A549 (cell line): ENCODE results near the gene SPEN. TPM values are rescaled to one million over a fixed set of nuclear protein-coding genes. Genes with fewer than 3 reads are reported as not detected.

Source experiments
- ATAC-seq, 2 experiments: fragments of 200-7000 bp in 1 of 2; fragments of >200 bp in 1 of 2; cut with Nextera tagmentation in 1 of 2; cut with Tn5 transposase in 1 of 2; 3 replicates each; pipeline versions ENCODE4 v1.8.0 to v1.9.1; 2018 to 2020; ENCODE audit warnings: mild to moderate bottlenecking in 1 of 2, moderate library complexity in 1 of 2
- CTCF ChIA-PET: fragments of 300-600 bp; sonication (Branson Sonifier 250); formaldehyde crosslinking; extraction: SDS; loops from one replicate; lab custom pipeline; 2021; ENCODE audit warnings: antibody characterized with exemption, inconsistent platforms; lab: Yijun Ruan, JAX
- POLR2A ChIA-PET: fragments of 350-600 bp; formaldehyde crosslinking; extraction: SDS; loops from one replicate; lab custom pipeline; 2021; ENCODE audit warnings: antibody characterized with exemption, inconsistent platforms; lab: Yijun Ruan, JAX
- DNase-seq, 2 experiments: peaks; one replicate each; pipeline versions ENCODE4 v3.0.0 to v3.0.0-alpha.2; 2011 to 2016; ENCODE audit warnings: low read depth in 1 of 2, low spot score in 1 of 2
- FAIRE-seq: peaks from 2 replicates; lab custom pipeline; 2011; peaks lifted over from hg19 to GRCh38; lab: Jason Lieb, UNC
- H3K27ac ChIP-seq, 2 experiments: fragments of >200 bp; sonication (Bioruptor Twin); formaldehyde crosslinking; 3 replicates each; pipeline ENCODE4 v1.5.1; 2016 to 2017
- H3K4me1 ChIP-seq: fragments of >200 bp; sonication (Bioruptor Twin); formaldehyde crosslinking; 3 replicates; pipeline ENCODE4 v1.6.1; 2016
- H3K4me2 ChIP-seq: fragments of >200 bp; sonication (Bioruptor Twin); formaldehyde crosslinking; 3 replicates; pipeline ENCODE4 v1.6.1; 2016
- H3K4me3 ChIP-seq: fragments of >200 bp; sonication (Bioruptor Twin); formaldehyde crosslinking; 3 replicates; pipeline ENCODE4 v1.5.1; 2016
- H3K9me3 ChIP-seq: fragments of >200 bp; sonication (Bioruptor Twin); formaldehyde crosslinking; 3 replicates; pipeline ENCODE4 v1.6.1; 2016
- BCL3 ChIP-seq: fragments of >200 bp; sonication (Bioruptor Twin); formaldehyde crosslinking; IDR thresholded peaks from 3 replicates; pipeline ENCODE4 v1.6.1; 2016
- BHLHE40 ChIP-seq: IDR thresholded peaks from 2 replicates; pipeline ENCODE4 v1.6.1; 2012; ENCODE audit warnings: low read depth, low read length, inconsistent platforms
- CBX8 ChIP-seq: fragments of 200-600 bp; sonication (generic); IDR thresholded peaks from 2 replicates; pipeline ENCODE4 v1.6.1; 2016
- E2F6 ChIP-seq: IDR thresholded peaks from 2 replicates; pipeline ENCODE4 v1.6.1; 2012; ENCODE audit warnings: low read depth, borderline replicate concordance
- EHMT2 ChIP-seq: fragments of 200-600 bp; sonication (generic); IDR thresholded peaks from 2 replicates; pipeline ENCODE4 v1.6.1; 2016; ENCODE audit warnings: antibody characterized with exemption, low read depth, mild to moderate bottlenecking, moderate library complexity
- EP300 ChIP-seq, 2 experiments: fragments of >200 bp; sonication (Bioruptor Twin); formaldehyde crosslinking; IDR thresholded peaks; 2 replicates in 1 of 2; 3 replicates in 1 of 2; pipeline ENCODE4 v1.6.1; 2016 to 2017
- HES2 ChIP-seq: fragments of >200 bp; sonication (Bioruptor Twin); formaldehyde crosslinking; IDR thresholded peaks from 2 replicates; pipeline ENCODE4 v1.6.1; 2016
- HEYL ChIP-seq: fragments of 250-450 bp; sonication (Bioruptor Pico); IDR thresholded peaks from 2 replicates; pipeline ENCODE4 v1.8.0; 2021; ENCODE audit warnings: mild to moderate bottlenecking, moderate library complexity
- HOXB5 ChIP-seq: fragments of 250-450 bp; sonication (Bioruptor Pico); IDR thresholded peaks from 2 replicates; pipeline ENCODE4 v1.5.0; 2020; ENCODE audit warnings: mild to moderate bottlenecking, moderate library complexity
- JUN ChIP-seq, 2 experiments: fragments of >200 bp; sonication (Bioruptor Twin); formaldehyde crosslinking; IDR thresholded peaks; 2 replicates in 1 of 2; 3 replicates in 1 of 2; pipeline ENCODE4 v1.6.1; 2016 to 2017
- JUNB ChIP-seq: fragments of >200 bp; sonication (Bioruptor Twin); formaldehyde crosslinking; IDR thresholded peaks from 2 replicates; pipeline ENCODE4 v1.6.1; 2016
- MAFK ChIP-seq: fragments of 450-650 bp; IDR thresholded peaks from 2 replicates; pipeline ENCODE4 v1.6.1; 2014; ENCODE audit not compliant: partially characterized antibody
- MAX ChIP-seq: IDR thresholded peaks from 2 replicates; pipeline ENCODE4 v1.6.1; 2012
- MAZ ChIP-seq: fragments of 150-350 bp; IDR thresholded peaks from 2 replicates; pipeline ENCODE4 v1.6.1; 2014; ENCODE audit warnings: antibody characterized with exemption, low read depth, low read length, borderline replicate concordance
- NR3C1 ChIP-seq: fragments of >200 bp; sonication (Bioruptor Twin); formaldehyde crosslinking; IDR thresholded peaks from 3 replicates; pipeline ENCODE4 v1.6.1; 2017
- PHF8 ChIP-seq: fragments of 200-600 bp; sonication (generic); IDR thresholded peaks from 2 replicates; pipeline ENCODE4 v1.6.1; 2016; ENCODE audit warnings: low read depth, mild to moderate bottlenecking, antibody characterized with exemption, moderate library complexity, borderline replicate concordance
- POLR2A ChIP-seq: IDR thresholded peaks from 2 replicates; pipeline ENCODE4 v1.6.1; 2012; ENCODE audit warnings: mild to moderate bottlenecking, low read length
- RAD21 ChIP-seq, 2 experiments: fragments of >200 bp in 1 of 2; sonication (Bioruptor Twin) in 1 of 2; formaldehyde crosslinking in 1 of 2; IDR thresholded peaks in 1 of 2; conservative IDR thresholded peaks in 1 of 2; 2 replicates in 1 of 2; 3 replicates in 1 of 2; pipeline ENCODE4 v1.6.1; 2012 to 2018; ENCODE audit warnings: inconsistent platforms in 1 of 2
- RCOR1 ChIP-seq: fragments of 150-350 bp; IDR thresholded peaks from 2 replicates; pipeline ENCODE4 v1.6.1; 2014; ENCODE audit warnings: antibody characterized with exemption, low read length, low read depth
- SMC3 ChIP-seq: fragments of >200 bp; sonication (Bioruptor Twin); formaldehyde crosslinking; IDR thresholded peaks from 3 replicates; pipeline ENCODE4 v1.6.1; 2018; ENCODE audit warnings: inconsistent platforms
- SREBF2 ChIP-seq: fragments of 450-650 bp; IDR thresholded peaks from 2 replicates; pipeline ENCODE4 v1.6.1; 2014; ENCODE audit warnings: mild to moderate bottlenecking, moderate library complexity
- ZFP36 ChIP-seq: fragments of 450-650 bp; IDR thresholded peaks from 2 replicates; pipeline ENCODE4 v1.6.1; 2014; ENCODE audit warnings: borderline replicate concordance; ENCODE audit not compliant: partially characterized antibody
- ZSCAN20 ChIP-seq: fragments of 250-450 bp; sonication (Bioruptor Pico); IDR thresholded peaks from 2 replicates; pipeline ENCODE4 v1.8.0; 2022; ENCODE audit warnings: mild to moderate bottlenecking, moderate library complexity
- WGBS: methylation state at CpG from one replicate; pipeline ENCODE4 v1.1.6; 2017; ENCODE audit errors: missing lambda C conversion rate; 5-methylcytosine and 5-hydroxymethylcytosine counted together
- polyA plus RNA-seq, 4 experiments: library from polyadenylated mRNA; depleted of rRNA in 3 of 4; stranded (reverse); fragments of >200 nt; fragmentation: RNase III in 1 of 4; extraction: RNeasy Plus Mini Kit Qiagen cat#74134 plus additional on column Dnase treatment in 1 of 4; gene quantifications; 2 replicates in 3 of 4; 3 replicates in 1 of 4; pipeline ENCODE4 v1.2.3, GENCODE V29; 2011 to 2017

The SPEN gene
- polyA plus RNA-seq, 2 of the 4 experiments (the other 2 are of a cell fraction), result 7.0 to 15.5 TPM

GRCh38 chr1:15833842-15834405 is 13.6 kb upstream of the SPEN start:
- FAIRE-seq, result no peak
- POLR2A ChIA-PET, result interaction anchor here (0.6 to 5.4 kb wide), 13 partner anchors 8 to 138 kb away, joined by 3 to 98 read pairs (median 4); partner anchors contain the start of gene SPEN

GRCh38 chr1:15834406-15835204 is 12.9 kb upstream of the SPEN start:
- Histone ChIP-seq H3K27ac (peak overlapping the region; percentile 98 to 100), H3K9me3 (no peaks in the 10 kb centered on the region)
- DNase-seq, result peak; percentile 55 to 90
- TF ChIP-seq SMC3 (no peak), MAFK (no peak), E2F6 (peak; percentile 79), BHLHE40 (no peak), EHMT2 (no peak), PHF8 (peak; percentile 16; the same call in 1 of the 2 replicates), RCOR1 (no peak), POLR2A (peak; percentile 63; the same call in 1 of the 2 replicates), EP300 (IDR thresholded peaks at IDR 0.05) (no peak), MAX (peak; percentile 84), CBX8 (no peak), JUN (IDR thresholded peaks at IDR 0.05) (peak; percentile 14 to 76; a peak in 2 of 5 replicates), MAZ (0 out of 2 replicates have a peak, but pooled peaks have one; percentile 38), ZSCAN20 (CRISPR knock-in tag) (no peak), NR3C1 (no peak), HOXB5 (CRISPR knock-in tag) (0 out of 2 replicates have a peak, but pooled peaks have one; percentile 25), JUNB (no peak), BCL3 (no peak; the same call in 2 of the 3 replicates), HEYL (CRISPR knock-in tag) (no peak)
- TF ChIP-seq, all 56 proteins: peak for 7
- ATAC-seq (peak; percentile 77 to 80), FAIRE-seq (no peak)
- under 1% methylated on average over 24 of the region's 77 CpGs for WGBS
- peaks cover 20% of the 10 kb centered on the region for H3K4me1 ChIP-seq
- ChIA-PET CTCF (interaction anchor here (0.7 to 3.9 kb wide), 6 partner anchors 13 to 103 kb away, joined by 3 to 17 read pairs (median 5); partner anchors contain the start of gene SPEN), POLR2A (interaction anchor here (0.7 to 5.4 kb wide), 9 partner anchors 13 to 138 kb away, joined by 3 to 98 read pairs (median 4); partner anchors contain the start of gene SPEN)
- peak overlapping the region; percentile 89 for H3K4me2 ChIP-seq
- peak overlapping the region; percentile 77 for H3K4me3 ChIP-seq

More at GRCh38 chr1:15833842-15834405, 13.6 kb upstream of the SPEN start:
- Histone ChIP-seq H3K27ac (peak overlapping the region; percentile 98 to 100), H3K4me1 (peaks cover 20% of the 10 kb centered on the region), H3K4me3 (peak overlapping the region; percentile 77), H3K4me2 (peak overlapping the region; percentile 89), H3K9me3 (no peaks in the 10 kb centered on the region)
- CTCF ChIA-PET, result interaction anchor here (0.7 to 3.9 kb wide), 7 partner anchors 14 to 104 kb away, joined by 3 to 17 read pairs (median 6); partner anchors contain the start of gene SPEN
- DNase-seq (no peak), ATAC-seq (no peak)
- 1% methylated on average over 10 of the region's 10 CpGs for WGBS
- TF ChIP-seq POLR2A, result no peak
- TF ChIP-seq HES2, result no peak
- no peak for TF ChIP-seq SREBF2
- TF ChIP-seq ZFP36, result no peak
- no peak for TF ChIP-seq MAFK
- no peak for TF ChIP-seq MAX
- TF ChIP-seq BCL3, result 0 out of 3 replicates have a peak, but pooled peaks have one; percentile 1
- TF ChIP-seq RAD21 (conservative IDR thresholded peaks at IDR 0.05 in 1 of 2, IDR thresholded peaks at IDR 0.05 in 1 of 2), result no peak
